Stomach (tissue), 9 donors: ENCODE measurements around the gene ARHGAP1. TPM values are rescaled to one million over a fixed set of nuclear protein-coding genes. Genes with fewer than 3 reads are reported as not detected.
A peak's percentile ranks its signal among the peaks of the same experiment; 100 is the strongest.
"Not testable (repeated sequence)": the region's sequence is repeated elsewhere in the genome, so short reads cannot be mapped to it uniquely, and the experiment has no call there.

Experiments
- DNase-seq, 2 donors: peaks; one replicate each; pipeline versions ENCODE4 v3.0.0 to v3.0.0-alpha.2; 2013 to 2019
- H3K27ac ChIP-seq, 5 donors: fragments of 200-600 bp in 4 of 5; sonication (generic) in 4 of 5; one replicate each; pipeline ENCODE4 v1.5.1; 2013 to 2019; ENCODE audit warnings: mild to moderate bottlenecking in 1 of 5, moderate library complexity in 1 of 5
- H3K27me3 ChIP-seq, 3 donors: fragments of 200-600 bp; sonication (generic); one replicate each; pipeline ENCODE4 v1.5.1; 2017 to 2019; ENCODE audit warnings: mixed run types in 1 of 3
- H3K36me3 ChIP-seq, 4 donors: fragments of 200-600 bp; sonication (generic); 1 replicate in 3 of 4; 2 replicates in 1 of 4; pipeline ENCODE4 v1.5.1; 2016 to 2019
- H3K4me1 ChIP-seq, 4 donors: fragments of 200-600 bp; sonication (generic); one replicate each; pipeline ENCODE4 v1.5.1; 2016 to 2019
- H3K4me3 ChIP-seq, 4 donors: fragments of 200-600 bp; sonication (generic) in 3 of 4; one replicate each; pipeline ENCODE4 v1.5.1; 2016 to 2019; ENCODE audit warnings: mild to moderate bottlenecking in 1 of 4
- H3K9me3 ChIP-seq, 4 donors: fragments of 200-600 bp; sonication (generic); one replicate each; pipeline ENCODE4 v1.5.1; 2016 to 2019
- CTCF ChIP-seq, 7 experiments: fragments of 450-650 bp in 4 of 7; fragments of 200-600 bp in 3 of 7; sonication (generic) in 3 of 7; IDR thresholded peaks; one replicate each; pipeline ENCODE4 v1.5.1; 2016 to 2019; ENCODE audit warnings: antibody characterized with exemption in 7 of 7, control low read depth in 2 of 7, mild to moderate bottlenecking in 1 of 7
- EP300 ChIP-seq: sonication (generic); formaldehyde crosslinking; IDR thresholded peaks from one replicate; pipeline ENCODE4 v1.6.1; 2017; ENCODE audit warnings: antibody characterized with exemption
- POLR2A ChIP-seq, 4 donors: fragments of 450-650 bp; IDR thresholded peaks; one replicate each; pipeline ENCODE4 v1.6.1; 2016; ENCODE audit warnings: antibody characterized with exemption in 4 of 4, control low read depth in 2 of 4, mild to moderate bottlenecking in 1 of 4, moderate library complexity in 1 of 4
- POLR2AphosphoS5 ChIP-seq, 3 donors: sonication (generic); formaldehyde crosslinking; IDR thresholded peaks; one replicate each; pipeline ENCODE4 v1.6.1; 2016; ENCODE audit warnings: antibody characterized with exemption in 3 of 3
- WGBS, 5 donors: extraction: QIAGEN DNeasy Blood & Tissue Kit in 3 of 5; methylation state at CpG; one replicate each; pipeline versions ENCODE4 v1.1.5 to v1.1.7; 2013 to 2018; 5-methylcytosine and 5-hydroxymethylcytosine counted together
- intact Hi-C: fragments of 100-400 bp; cut with DNase I; formaldehyde crosslinking; loops from one replicate; pipeline ENCODE4 v1.15.1; 2023; ENCODE audit warnings: low total_unique reads
- polyA plus RNA-seq, 3 donors: library from polyadenylated mRNA; stranded (reverse); fragments of 200-250 nt; gene quantifications; one replicate each; pipeline ENCODE4 v1.2.3, GENCODE V29; 2013
- total RNA-seq, 5 donors: library from RNA; depleted of rRNA; stranded (reverse); fragments of >200 nt; gene quantifications; one replicate each; pipeline versions ENCODE4 v1.1.0 to v1.2.3, GENCODE V29; 2014 to 2016
- donor health status: healthy with polysubstance abuse.
- donor health status: Bipolar disorder and iron deficiency.
- donor health status: healthy.

The ARHGAP1 gene
- total and polyA plus RNA-seq, 8 donors = 21.1 to 82.9 (median 31.3) TPM

GRCh38 chr11:46710821-46711269, 10.4 kb upstream of the ARHGAP1 start:
- intact Hi-C loops = no loop called here
- H3K27ac ChIP-seq = peak overlapping the region; percentile 8 to 81 (median 75)
- H3K36me3 ChIP-seq = peaks cover 11 to 29% (median 28%) of the 10 kb centered on the region in 4 donors
- 57 to 76% (median 72%) methylated on average over 10 of the region's 10 CpGs for whole genome bisulfite sequencing, 5 donors
- H3K27me3 ChIP-seq = no peaks in the 10 kb centered on the region
- H3K4me3 ChIP-seq = no peak overlapping the region
- peak in 1 of 2 donors; percentile 27 for DNase-seq
- no peak for TF ChIP-seq EP300
- peak in 1 of 3 donors; percentile 57 for TF ChIP-seq POLR2AphosphoS5 (IDR thresholded peaks at IDR 0.05)
- no peak for TF ChIP-seq POLR2A (IDR thresholded peaks at IDR 0.05)
- TF ChIP-seq CTCF (IDR thresholded peaks at IDR 0.05) = no peak
- no peaks in the 10 kb centered on the region for H3K9me3 ChIP-seq
- peaks cover 0 to 5% (median 2%) of the 10 kb centered on the region in 4 donors for H3K4me1 ChIP-seq

GRCh38 chr11:46709351-46709750, 8.9 kb upstream of the ARHGAP1 start:
- H3K27ac ChIP-seq, H3K4me1 ChIP-seq, DNase-seq, H3K27me3 ChIP-seq, H3K9me3 ChIP-seq, intact Hi-C loops, H3K4me3 ChIP-seq: not testable (repeated sequence)
- WGBS, 5 donors = 91 to 97% (median 92%) methylated on average over 9 of the region's 9 CpGs
- peaks cover 26 to 44% (median 43%) of the 10 kb centered on the region in 4 donors for H3K36me3 ChIP-seq

- DNase-seq = no peak
- Histone ChIP-seq H3K27me3 (no peaks in the 10 kb centered on the region), H3K9me3 (no peaks in the 10 kb centered on the region), H3K4me1 (peaks cover 8 to 20% (median 15%) of the 10 kb centered on the region in 4 donors), H3K36me3 (peaks cover 44 to 68% (median 68%) of the 10 kb centered on the region in 4 donors), H3K27ac (no peak overlapping the region), H3K4me3 (no peak overlapping the region)
- WGBS, 5 donors = 86 to 93% (median 91%) methylated on average over 7 of the region's 7 CpGs
- intact Hi-C loops = no loop called here
- TF ChIP-seq EP300 (no peak), POLR2A (IDR thresholded peaks at IDR 0.05) (no peak), POLR2AphosphoS5 (IDR thresholded peaks at IDR 0.05) (no peak), CTCF (IDR thresholded peaks at IDR 0.05) (no peak)
Observed at GRCh38 chr11:46706886-46707285, 6.5 kb upstream of the ARHGAP1 start.

- Histone ChIP-seq H3K27me3 (no peaks in the 10 kb centered on the region), H3K36me3 (peaks cover 45 to 69% (median 68%) of the 10 kb centered on the region in 4 donors), H3K9me3 (no peaks in the 10 kb centered on the region), H3K4me1 (peaks cover 15 to 23% (median 21%) of the 10 kb centered on the region in 4 donors), H3K4me3 (no peak overlapping the region), H3K27ac (no peak overlapping the region)
- TF ChIP-seq POLR2AphosphoS5 (IDR thresholded peaks at IDR 0.05) = no peak
- TF ChIP-seq CTCF (IDR thresholded peaks at IDR 0.05) = no peak
- TF ChIP-seq EP300 = no peak
- TF ChIP-seq POLR2A (IDR thresholded peaks at IDR 0.05) = no peak
- intact Hi-C loops = no loop called here
- WGBS, 5 donors = 94 to 100% (median 96%) methylated on average over 1 to 31 of the region's 31 CpGs
- no peak for DNase-seq
Observed at GRCh38 chr11:46705070-46705688, 4.8 kb upstream of the ARHGAP1 start.

GRCh38 chr11:46701078-46701654, 747 bp upstream of the ARHGAP1 start:
- Histone ChIP-seq H3K27ac (peak overlapping the region; percentile 86 to 95 (median 92)), H3K4me1 (peaks cover 51 to 61% (median 58%) of the 10 kb centered on the region in 4 donors), H3K4me3 (peak overlapping the region; percentile 82 to 100 (median 94)), H3K36me3 (peaks cover 38 to 58% (median 53%) of the 10 kb centered on the region in 4 donors), H3K27me3 (no peaks in the 10 kb centered on the region), H3K9me3 (no peaks in the 10 kb centered on the region)
- WGBS, 5 donors = 1% methylated on average over 28 to 29 of the region's 29 CpGs
- DNase-seq = no peak
- intact Hi-C loops = no loop called here
- no peak for TF ChIP-seq POLR2A (IDR thresholded peaks at IDR 0.05)
- no peak for TF ChIP-seq POLR2AphosphoS5 (IDR thresholded peaks at IDR 0.05)
- TF ChIP-seq EP300 = no peak
- no peak for TF ChIP-seq CTCF (IDR thresholded peaks at IDR 0.05)
